ENCODE data around the gene RRP36.

DNA sequence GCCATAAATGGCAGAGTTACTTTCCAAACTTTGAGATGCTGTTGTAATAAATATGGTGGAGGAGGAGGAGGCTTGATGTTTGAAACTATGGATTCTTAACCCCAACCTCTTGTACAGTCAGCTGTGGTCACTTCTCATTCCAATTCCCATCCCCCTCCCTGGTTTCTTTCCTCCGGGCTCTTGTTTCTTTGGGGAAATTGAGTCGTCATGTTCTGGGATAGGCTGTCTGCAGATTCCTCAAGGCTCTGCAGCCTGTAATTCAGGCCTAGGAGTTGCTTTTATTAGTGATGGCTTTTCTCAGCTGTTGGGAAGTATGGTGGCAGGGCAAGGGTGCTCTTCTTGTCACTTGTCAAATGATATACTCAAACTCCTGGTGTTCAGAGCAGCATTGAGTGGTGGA lies 57.3 kb downstream of the RRP36 start:
- TF ChIP-seq POLR2A (conservative IDR thresholded peaks at IDR 0.05), result no peak
- TF ChIP-seq, protein P1, sequence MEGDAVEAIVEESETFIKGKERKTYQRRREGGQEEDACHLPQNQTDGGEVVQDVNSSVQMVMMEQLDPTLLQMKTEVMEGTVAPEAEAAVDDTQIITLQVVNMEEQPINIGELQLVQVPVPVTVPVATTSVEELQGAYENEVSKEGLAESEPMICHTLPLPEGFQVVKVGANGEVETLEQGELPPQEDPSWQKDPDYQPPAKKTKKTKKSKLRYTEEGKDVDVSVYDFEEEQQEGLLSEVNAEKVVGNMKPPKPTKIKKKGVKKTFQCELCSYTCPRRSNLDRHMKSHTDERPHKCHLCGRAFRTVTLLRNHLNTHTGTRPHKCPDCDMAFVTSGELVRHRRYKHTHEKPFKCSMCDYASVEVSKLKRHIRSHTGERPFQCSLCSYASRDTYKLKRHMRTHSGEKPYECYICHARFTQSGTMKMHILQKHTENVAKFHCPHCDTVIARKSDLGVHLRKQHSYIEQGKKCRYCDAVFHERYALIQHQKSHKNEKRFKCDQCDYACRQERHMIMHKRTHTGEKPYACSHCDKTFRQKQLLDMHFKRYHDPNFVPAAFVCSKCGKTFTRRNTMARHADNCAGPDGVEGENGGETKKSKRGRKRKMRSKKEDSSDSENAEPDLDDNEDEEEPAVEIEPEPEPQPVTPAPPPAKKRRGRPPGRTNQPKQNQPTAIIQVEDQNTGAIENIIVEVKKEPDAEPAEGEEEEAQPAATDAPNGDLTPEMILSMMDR (IDR thresholded peaks at IDR 0.05 in 2 of 3, conservative IDR thresholded peaks at IDR 0.05 in 1 of 3; ENCODE audit: insufficient read depth in 2 of 3, low read depth in 1 of 3, low read length in 3 of 3), result no peak
- no peak for TF ChIP-seq SMARCE1 (IDR thresholded peaks at IDR 0.05)
- TF ChIP-seq, protein P2, sequence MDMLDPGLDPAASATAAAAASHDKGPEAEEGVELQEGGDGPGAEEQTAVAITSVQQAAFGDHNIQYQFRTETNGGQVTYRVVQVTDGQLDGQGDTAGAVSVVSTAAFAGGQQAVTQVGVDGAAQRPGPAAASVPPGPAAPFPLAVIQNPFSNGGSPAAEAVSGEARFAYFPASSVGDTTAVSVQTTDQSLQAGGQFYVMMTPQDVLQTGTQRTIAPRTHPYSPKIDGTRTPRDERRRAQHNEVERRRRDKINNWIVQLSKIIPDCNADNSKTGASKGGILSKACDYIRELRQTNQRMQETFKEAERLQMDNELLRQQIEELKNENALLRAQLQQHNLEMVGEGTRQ (CRISPR knock-in tag; IDR thresholded peaks at IDR 0.05), result no peak
- no peak for TF ChIP-seq ZNF224 (CRISPR knock-in tag; IDR thresholded peaks at IDR 0.05)
- no peak for TF ChIP-seq SP2 (IDR thresholded peaks at IDR 0.05; ENCODE audit: extremely low read depth, low read depth, low read length, poor library complexity, severe bottlenecking)
- TF ChIP-seq YY1 (IDR thresholded peaks at IDR 0.05; ENCODE audit: borderline replicate concordance in 1 of 3, control insufficient read depth in 1 of 3, extremely low read depth in 1 of 3, insufficient read depth in 3 of 3, insufficient read length in 1 of 3, insufficient replicate concordance in 2 of 3, low read depth in 1 of 3, low read length in 2 of 3), result no peak
- TF ChIP-seq ZNF217 (CRISPR knock-in tag; IDR thresholded peaks at IDR 0.05), result no peak
- TF ChIP-seq PPARD (CRISPR knock-in tag; IDR thresholded peaks at IDR 0.05), result no peak
- no peak for TF ChIP-seq ETV5 (CRISPR knock-in tag; IDR thresholded peaks at IDR 0.05; ENCODE audit: low read depth)
- TF ChIP-seq, protein P3, sequence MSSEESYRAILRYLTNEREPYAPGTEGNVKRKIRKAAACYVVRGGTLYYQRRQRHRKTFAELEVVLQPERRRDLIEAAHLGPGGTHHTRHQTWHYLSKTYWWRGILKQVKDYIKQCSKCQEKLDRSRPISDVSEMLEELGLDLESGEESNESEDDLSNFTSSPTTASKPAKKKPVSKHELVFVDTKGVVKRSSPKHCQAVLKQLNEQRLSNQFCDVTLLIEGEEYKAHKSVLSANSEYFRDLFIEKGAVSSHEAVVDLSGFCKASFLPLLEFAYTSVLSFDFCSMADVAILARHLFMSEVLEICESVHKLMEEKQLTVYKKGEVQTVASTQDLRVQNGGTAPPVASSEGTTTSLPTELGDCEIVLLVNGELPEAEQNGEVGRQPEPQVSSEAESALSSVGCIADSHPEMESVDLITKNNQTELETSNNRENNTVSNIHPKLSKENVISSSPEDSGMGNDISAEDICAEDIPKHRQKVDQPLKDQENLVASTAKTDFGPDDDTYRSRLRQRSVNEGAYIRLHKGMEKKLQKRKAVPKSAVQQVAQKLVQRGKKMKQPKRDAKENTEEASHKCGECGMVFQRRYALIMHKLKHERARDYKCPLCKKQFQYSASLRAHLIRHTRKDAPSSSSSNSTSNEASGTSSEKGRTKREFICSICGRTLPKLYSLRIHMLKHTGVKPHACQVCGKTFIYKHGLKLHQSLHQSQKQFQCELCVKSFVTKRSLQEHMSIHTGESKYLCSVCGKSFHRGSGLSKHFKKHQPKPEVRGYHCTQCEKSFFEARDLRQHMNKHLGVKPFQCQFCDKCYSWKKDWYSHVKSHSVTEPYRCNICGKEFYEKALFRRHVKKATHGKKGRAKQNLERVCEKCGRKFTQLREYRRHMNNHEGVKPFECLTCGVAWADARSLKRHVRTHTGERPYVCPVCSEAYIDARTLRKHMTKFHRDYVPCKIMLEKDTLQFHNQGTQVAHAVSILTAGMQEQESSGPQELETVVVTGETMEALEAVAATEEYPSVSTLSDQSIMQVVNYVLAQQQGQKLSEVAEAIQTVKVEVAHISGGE (CRISPR knock-in tag; IDR thresholded peaks at IDR 0.05), result no peak

All from K562 (cell line).